ENCODE results near the gene BBC3. TPM values are rescaled to one million over a fixed set of nuclear protein-coding genes. Genes with fewer than 3 reads are reported as not detected.
"Not testable (repeated sequence)": the region's sequence is repeated elsewhere in the genome, so short reads cannot be mapped to it uniquely, and the experiment has no call there.

The BBC3 gene
- total RNA-seq: 10 to 100 TPM; 18.9 to 32.9 TPM
- long read RNA-seq, partial matches to known transcripts: 1 of 5 reads
- long read RNA-seq, other reads (novel, unspliced or antisense): 3 of 5 reads

GRCh38 chr19:47230921-47231214 is at the start of gene BBC3:
TSS of gene BBC3 (minus strand) at chr19:47231199. CDS start at chr19:47228431, 2,768 bp downstream.
- intact Hi-C loops (cut with DNase I, micrococcal nuclease): no loop called here
- DNase-seq (no peak), ATAC-seq (no peak)

- ATAC-seq: peak; percentile 27
- intact Hi-C loops (cut with DNase I, micrococcal nuclease): no loop called here
- DNase-seq: no peak
These were observed 49.3 kb upstream of the BBC3 start for GRCh38 chr19:47280183-47280797.

- ATAC-seq; intact Hi-C loops (cut with DNase I, micrococcal nuclease): not testable (repeated sequence)
These were observed 45.5 kb upstream of the BBC3 start for GRCh38 chr19:47276513-47276912.

GRCh38 chr19:47275791-47276461 is 44.9 kb upstream of the BBC3 start:
- no peak for DNase-seq
- ATAC-seq: no peak
- intact Hi-C loops (cut with DNase I, micrococcal nuclease): no loop called here

More at GRCh38 chr19:47276513-47276912, 45.5 kb upstream of the BBC3 start:
- DNase-seq: not testable (repeated sequence)

- intact Hi-C loops (cut with DNase I, micrococcal nuclease): no loop called here
- ATAC-seq (no peak), DNase-seq (peak; percentile 51 to 53)
These were observed 44.1 kb upstream of the BBC3 start for GRCh38 chr19:47274891-47275761.

- peak; percentile 97 to 100 for DNase-seq
- intact Hi-C loops (cut with DNase I, micrococcal nuclease): no loop called here
- ATAC-seq: peak; percentile 81
These were observed 43.3 kb upstream of the BBC3 start, which contains the start of gene INAFM1 for GRCh38 chr19:47274071-47274890. TSS of gene INAFM1 (plus strand) at chr19:47274885. CDS start at chr19:47274920, 35 bp downstream.

- peak; percentile 79 for ATAC-seq
- intact Hi-C loops (cut with DNase I, micrococcal nuclease): no loop called here
- peak; percentile 94 to 96 for DNase-seq
These were observed 42.5 kb upstream of the BBC3 start for GRCh38 chr19:47273313-47274070.

GRCh38 chr19:47272448-47273312 is 41.7 kb upstream of the BBC3 start:
- intact Hi-C loops (cut with DNase I, micrococcal nuclease): no loop called here

GRCh38 chr19:47271949-47272348 is 41.0 kb upstream of the BBC3 start:
- ATAC-seq: no peak
- intact Hi-C loops (cut with DNase I, micrococcal nuclease): no loop called here
- DNase-seq: no peak

More at GRCh38 chr19:47272448-47273312, 41.7 kb upstream of the BBC3 start:
- ATAC-seq: peak; percentile 7
- peak; percentile 66 to 68 for DNase-seq

GRCh38 chr19:47270408-47270807 is 39.4 kb upstream of the BBC3 start:
- no peak for DNase-seq
- intact Hi-C loops (cut with DNase I, micrococcal nuclease): no loop called here
- no peak for ATAC-seq

- intact Hi-C loops (cut with DNase I, micrococcal nuclease): no loop called here
- ATAC-seq: no peak
- no peak for DNase-seq
These were observed 38.6 kb upstream of the BBC3 start for GRCh38 chr19:47269596-47269995.

GRCh38 chr19:47268028-47268427 is 37.0 kb upstream of the BBC3 start:
- no peak for ATAC-seq
- intact Hi-C loops (cut with DNase I, micrococcal nuclease): no loop called here
- DNase-seq: no peak

GRCh38 chr19:47267350-47267759 is 36.4 kb upstream of the BBC3 start:
- DNase-seq (no peak), ATAC-seq (no peak)
- intact Hi-C loops (cut with DNase I, micrococcal nuclease): no loop called here

- intact Hi-C loops (cut with DNase I, micrococcal nuclease): no loop called here
- ATAC-seq: no peak
These were observed 35.5 kb upstream of the BBC3 start for GRCh38 chr19:47266401-47266941.

GRCh38 chr19:47264629-47265028 is 33.6 kb upstream of the BBC3 start:
- no peak for DNase-seq
- no peak for ATAC-seq
- intact Hi-C loops (cut with DNase I, micrococcal nuclease): no loop called here

More at GRCh38 chr19:47266401-47266941, 35.5 kb upstream of the BBC3 start:
- DNase-seq: no peak

- ATAC-seq; DNase-seq; intact Hi-C loops (cut with DNase I, micrococcal nuclease): not testable (repeated sequence)
These were observed 31.2 kb upstream of the BBC3 start for GRCh38 chr19:47261946-47262793.

Measured in left colon (tissue), 2 donors.